GM23338 (cell line): Measurements from ENCODE around the gene MYO9B. TPM values are rescaled to one million over a fixed set of nuclear protein-coding genes. Genes with fewer than 3 reads are reported as not detected.
A peak's percentile ranks its signal among the peaks of the same experiment; 100 is the strongest.

ENCODE experiments used
- ATAC-seq: fragments of 200-7000 bp; cut with Tn5 transposase; 3 replicates; pipeline ENCODE4 v1.9.1; 2020
- DNase-seq: peaks from one replicate; pipeline ENCODE4 v3.0.0-alpha.2; 2015; ENCODE audit warnings: low spot score
- H2AFZ ChIP-seq: fragments of 200-600 bp; sonication (generic); 2 replicates; pipeline ENCODE4 v1.8.0; 2016; ENCODE audit warnings: antibody characterized with exemption, mild to moderate bottlenecking, moderate library complexity
- H3F3A ChIP-seq: fragments of 200-600 bp; sonication (generic); replicated peaks from 2 replicates; pipeline ENCODE4 v1.8.0; 2017; ENCODE audit warnings: antibody characterized with exemption, mixed run types, low read depth
- H3K27ac ChIP-seq: fragments of 200-600 bp; sonication (generic); 2 replicates; pipeline ENCODE4 v1.6.1; 2016; ENCODE audit warnings: low read depth
- H3K27me3 ChIP-seq: fragments of 200-600 bp; sonication (generic); 2 replicates; pipeline ENCODE4 v1.8.0; 2016; ENCODE audit warnings: mild to moderate bottlenecking, mixed run types, moderate library complexity; ENCODE audit not compliant: insufficient read depth
- H3K36me3 ChIP-seq: fragments of 200-600 bp; sonication (generic); 2 replicates; pipeline ENCODE4 v1.8.0; 2016; ENCODE audit warnings: mild to moderate bottlenecking; ENCODE audit not compliant: insufficient read depth
- H3K4me1 ChIP-seq: fragments of 200-600 bp; sonication (generic); 2 replicates; pipeline ENCODE4 v1.8.0; 2016; ENCODE audit warnings: mild to moderate bottlenecking, moderate library complexity; ENCODE audit not compliant: insufficient read depth
- H3K4me2 ChIP-seq: fragments of 200-600 bp; sonication (generic); 2 replicates; pipeline ENCODE4 v1.7.1; 2017; ENCODE audit warnings: mixed run types
- H3K4me3 ChIP-seq: fragments of 200-600 bp; sonication (generic); 2 replicates; pipeline ENCODE4 v1.6.1; 2016; ENCODE audit warnings: mixed run types
- H3K79me2 ChIP-seq: fragments of 200-600 bp; sonication (generic); replicated peaks from 2 replicates; pipeline ENCODE4 v1.8.0; 2017; ENCODE audit warnings: mild to moderate bottlenecking; ENCODE audit not compliant: insufficient read depth
- H3K9me2 ChIP-seq: fragments of 200-600 bp; sonication (generic); 2 replicates; pipeline ENCODE4 v1.8.0; 2017; ENCODE audit not compliant: insufficient read depth
- H4K20me1 ChIP-seq: fragments of 200-600 bp; sonication (generic); replicated peaks from 2 replicates; pipeline ENCODE4 v1.8.0; 2017; ENCODE audit warnings: mild to moderate bottlenecking; ENCODE audit not compliant: insufficient read depth
- H3K27ac Mint-ChIP-seq: 2 replicates; pipeline ENCODE4 v1.8.0; 2020; ENCODE audit warnings: inconsistent platforms, mild to moderate bottlenecking, moderate library complexity, mixed read lengths
- H3K27me3 Mint-ChIP-seq: 3 replicates; pipeline ENCODE4 v1.8.0; 2022; ENCODE audit warnings: low read depth, mild to moderate bottlenecking, moderate library complexity, mixed read lengths, inconsistent platforms; ENCODE audit not compliant: insufficient read depth, poor library complexity
- H3K36me3 Mint-ChIP-seq: 3 replicates; pipeline ENCODE4 v1.8.0; 2021; ENCODE audit warnings: low read depth, mild to moderate bottlenecking, inconsistent platforms, moderate library complexity, mixed read lengths
- H3K4me1 Mint-ChIP-seq: 3 replicates; pipeline ENCODE4 v1.8.0; 2020; ENCODE audit warnings: mild to moderate bottlenecking, inconsistent platforms, mixed read lengths
- H3K4me3 Mint-ChIP-seq: 3 replicates; pipeline ENCODE4 v1.8.0; 2021; ENCODE audit warnings: moderate library complexity, mild to moderate bottlenecking, inconsistent platforms, mixed read lengths
- H3K9me3 Mint-ChIP-seq: 3 replicates; pipeline ENCODE4 v1.8.0; 2020; ENCODE audit warnings: moderate library complexity, mild to moderate bottlenecking, inconsistent platforms, mixed read lengths
- CREB1 ChIP-seq: fragments of 250-450 bp; sonication (Bioruptor Pico); IDR thresholded peaks from 2 replicates; pipeline ENCODE4 v1.5.0; 2020; ENCODE audit warnings: low read depth, mild to moderate bottlenecking, moderate library complexity
- CTCF ChIP-seq, 2 experiments: fragments of 200-600 bp in 1 of 2; sonication (generic) in 1 of 2; conservative IDR thresholded peaks; 2 replicates each; pipeline versions ENCODE4 v1.5.1 to v1.6.1; 2016 to 2017; ENCODE audit warnings: antibody characterized with exemption in 2 of 2, low read depth in 2 of 2, mild to moderate bottlenecking in 2 of 2, moderate library complexity in 1 of 2
- ETS1 ChIP-seq: IDR thresholded peaks from 2 replicates; pipeline ENCODE4 v1.6.1; 2016; ENCODE audit warnings: antibody characterized with exemption
- EZH2 ChIP-seq: fragments of 200-600 bp; sonication (generic); IDR thresholded peaks from one replicate; pipeline ENCODE4 v1.8.0; 2017; ENCODE audit warnings: antibody characterized with exemption, mild to moderate bottlenecking, low read depth; ENCODE audit not compliant: unreplicated experiment
- EZH2phosphoT487 ChIP-seq: fragments of 200-600 bp; sonication (generic); IDR thresholded peaks from one replicate; pipeline ENCODE4 v1.8.1; 2018; ENCODE audit warnings: antibody characterized with exemption; ENCODE audit not compliant: unreplicated experiment
- JUNB ChIP-seq: IDR thresholded peaks from one replicate; pipeline ENCODE4 v1.6.1; 2016; ENCODE audit warnings: antibody characterized with exemption; ENCODE audit not compliant: unreplicated experiment
- NANOG ChIP-seq: IDR thresholded peaks from 2 replicates; pipeline ENCODE4 v1.6.1; 2016; ENCODE audit warnings: antibody characterized with exemption, borderline replicate concordance
- POLR2AphosphoS5 ChIP-seq: IDR thresholded peaks from 2 replicates; pipeline ENCODE4 v1.6.1; 2016; ENCODE audit warnings: antibody characterized with exemption, low read depth
- REST ChIP-seq: IDR thresholded peaks from one replicate; pipeline ENCODE4 v1.6.1; 2018; ENCODE audit warnings: antibody characterized with exemption; ENCODE audit not compliant: unreplicated experiment
- ZNF114 ChIP-seq: fragments of 250-450 bp; sonication (Bioruptor Pico); IDR thresholded peaks from 2 replicates; pipeline ENCODE4 v1.5.0; 2020; ENCODE audit warnings: mild to moderate bottlenecking, moderate library complexity
- ZNF331 ChIP-seq: fragments of 250-450 bp; sonication (Bioruptor Pico); IDR thresholded peaks from 2 replicates; pipeline ENCODE4 v1.5.0; 2020; ENCODE audit warnings: low read depth, mild to moderate bottlenecking, moderate library complexity
- ZNF462 ChIP-seq: fragments of 250-450 bp; sonication (Bioruptor Pico); IDR thresholded peaks from 2 replicates; pipeline ENCODE4 v1.5.0; 2020; ENCODE audit warnings: mild to moderate bottlenecking, moderate library complexity
- polyA plus RNA-seq: library from polyadenylated mRNA; unstranded; fragments of >200 nt; fragmentation: Nextera tagmentation; extraction: Ambion mirVana; gene quantifications from 2 replicates; pipeline ENCODE4 v1.2.1, GENCODE V29; 2016
- total RNA-seq: library from RNA; depleted of rRNA; stranded (reverse); fragments of >200 nt; shearing (Covaris generic); gene quantifications from 2 replicates; pipeline ENCODE4 v1.2.3, GENCODE V29; 2014

Gene MYO9B
- total and polyA plus RNA-seq, 2 experiments from 2014 or later: 28.7 to 61.3 TPM

GRCh38 chr19:17237747-17238706, 162.4 kb downstream of the MYO9B start:
- Histone ChIP-seq H3K27me3 (no peaks in the 10 kb centered on the region), H2AFZ (no peak overlapping the region), H3K36me3 (no peaks in the 10 kb centered on the region; the same call in 1 of the 2 replicates), H3K9me2 (no peaks in the 10 kb centered on the region), H4K20me1 (peaks cover 21% of the 10 kb centered on the region), H3K27ac (no peak overlapping the region), H3K4me2 (no peak overlapping the region), H3K79me2 (peaks cover 65% of the 10 kb centered on the region), H3K4me1 (peaks cover 14% of the 10 kb centered on the region), H3F3A (peaks cover 37% of the 10 kb centered on the region), H3K4me3 (no peak overlapping the region)
- Mint-ChIP-seq H3K9me3 (no peaks in the 10 kb centered on the region), H3K4me1 (peaks cover 36% of the 10 kb centered on the region), H3K27me3 (peaks cover 15% of the 10 kb centered on the region), H3K36me3 (peaks cover 38% of the 10 kb centered on the region), H3K4me3 (peak overlapping the region; percentile 26; the same call in 1 of the 3 replicates), H3K27ac (no peak overlapping the region)
- DNase-seq: no peak
- no peak for TF ChIP-seq CREB1
- TF ChIP-seq ZNF331 (CRISPR knock-in tag): no peak
- no peak for TF ChIP-seq ZNF462 (CRISPR knock-in tag)
- no peak for TF ChIP-seq ZNF114 (CRISPR knock-in tag)
- no peak for TF ChIP-seq EZH2phosphoT487
- no peak for TF ChIP-seq EZH2
- TF ChIP-seq NANOG: no peak
- no peak for TF ChIP-seq ETS1
- TF ChIP-seq JUNB: no peak
- no peak for TF ChIP-seq POLR2AphosphoS5
- no peak for TF ChIP-seq REST
- no peak for TF ChIP-seq CTCF (conservative IDR thresholded peaks at IDR 0.05; ENCODE audit: low read depth in 2 of 2)
- no peak for ATAC-seq
